ENCODE results near the gene SHMT1.

Gene SHMT1

GRCh38 chr17:18361837-18362697 lies 1.3 kb downstream of the SHMT1 start:
- peak overlapping the region; percentile 80; the same call in 1 of the 2 replicates for H3K27ac ChIP-seq (ENCODE audit: extremely low read depth, low read depth, low read length)

GRCh38 chr17:18360518-18360917 lies 2.8 kb downstream of the SHMT1 start:
- POLR2A ChIA-PET: interaction anchor here (0.7 kb wide), 1 partner anchor 90 kb away, joined by 3 read pairs; no protein-coding TSS in a partner anchor
- Histone ChIP-seq H3K9me3 (ENCODE audit: control insufficient read depth, insufficient read depth, low read depth, low read length) (no peaks in the 10 kb centered on the region), H3K4me1 (ENCODE audit: control insufficient read depth, insufficient read depth, low read length) (no peaks in the 10 kb centered on the region), H3K36me3 (ENCODE audit: control insufficient read depth in 2 of 2, insufficient read depth in 1 of 2, low read length in 2 of 2) (peaks cover 34% of the 10 kb centered on the region in 2 experiments; a peak in 2 of 3 replicates), H3K27ac (ENCODE audit: extremely low read depth, low read depth, low read length) (no peak overlapping the region), H3K4me3 (ENCODE audit: low read depth, low read length) (no peak overlapping the region)
- CTCF ChIA-PET: no interaction called here
- TF ChIP-seq ZNF704 (tag by site-specific recombination; IDR thresholded peaks at IDR 0.05) (no peak), ZNF292 (tag by site-specific recombination; IDR thresholded peaks at IDR 0.05; ENCODE audit: borderline replicate concordance, low read depth) (no peak), MYNN (tag by site-specific recombination; IDR thresholded peaks at IDR 0.05; ENCODE audit: borderline replicate concordance) (no peak), ZNF311 (tag by site-specific recombination; IDR thresholded peaks at IDR 0.05; ENCODE audit: borderline replicate concordance) (no peak), ZNF549 (tag by site-specific recombination; IDR thresholded peaks at IDR 0.05) (no peak), ZNF777 (tag by site-specific recombination; IDR thresholded peaks at IDR 0.05; ENCODE audit: borderline replicate concordance) (no peak), PRDM1 (tag by site-specific recombination; IDR thresholded peaks at IDR 0.05) (no peak), ZNF560 (tag by site-specific recombination; IDR thresholded peaks at IDR 0.05; ENCODE audit: borderline replicate concordance) (no peak), ZNF26 (tag by site-specific recombination; IDR thresholded peaks at IDR 0.05) (no peak), ZNF184 (tag by site-specific recombination; IDR thresholded peaks at IDR 0.05) (no peak), CTCF (tag by site-specific recombination; IDR thresholded peaks at IDR 0.05) (no peak), ZNF132 (tag by site-specific recombination; IDR thresholded peaks at IDR 0.05; ENCODE audit: borderline replicate concordance) (no peak), MEIS1 (CRISPR knock-in tag; IDR thresholded peaks at IDR 0.05; ENCODE audit: borderline replicate concordance) (no peak), ZNF621 (tag by site-specific recombination; IDR thresholded peaks at IDR 0.05) (no peak), KLF10 (tag by site-specific recombination; IDR thresholded peaks at IDR 0.05) (no peak), ZNF785 (tag by site-specific recombination; IDR thresholded peaks at IDR 0.05) (no peak), ZNF174 (tag by site-specific recombination; IDR thresholded peaks at IDR 0.05) (no peak)

More at GRCh38 chr17:18361837-18362697, 1.3 kb downstream of the SHMT1 start:
- H3K9me3 ChIP-seq (ENCODE audit: control insufficient read depth, insufficient read depth, low read depth, low read length): no peaks in the 10 kb centered on the region
- peaks cover 25 to 26% of the 10 kb centered on the region in 2 experiments; a peak in 2 of 3 replicates for H3K36me3 ChIP-seq (ENCODE audit: control insufficient read depth in 2 of 2, insufficient read depth in 1 of 2, low read length in 2 of 2)
- CTCF ChIA-PET: interaction anchor here (0.9 to 1.1 kb wide), 2 partner anchors 9 to 41 kb away, joined by 6 read pairs; no protein-coding TSS in a partner anchor
- TF ChIP-seq GFI1B (tag by site-specific recombination; IDR thresholded peaks at IDR 0.05): no peak
- TF ChIP-seq ZNF391 (tag by site-specific recombination; IDR thresholded peaks at IDR 0.05; ENCODE audit: borderline replicate concordance, low read depth): no peak
- peak; percentile 20; the same call in 1 of the 2 replicates for TF ChIP-seq ZBTB20 (tag by site-specific recombination; IDR thresholded peaks at IDR 0.05)
- TF ChIP-seq SP2 (tag by site-specific recombination; IDR thresholded peaks at IDR 0.05): no peak
- TF ChIP-seq ZNF366 (tag by site-specific recombination; conservative IDR thresholded peaks at IDR 0.05): 0 out of 2 replicates have a peak, but pooled peaks have one; percentile 26
- 0 out of 2 replicates have a peak, but pooled peaks have one; percentile 31 for TF ChIP-seq EGR2 (tag by site-specific recombination; IDR thresholded peaks at IDR 0.05; ENCODE audit: low read depth)
- peak; percentile 58; the same call in 1 of the 2 replicates for TF ChIP-seq ZFHX2 (tag by site-specific recombination; conservative IDR thresholded peaks at IDR 0.05)
- TF ChIP-seq SCRT1 (tag by site-specific recombination; IDR thresholded peaks at IDR 0.05; ENCODE audit: borderline replicate concordance): peak; percentile 61; the same call in 1 of the 2 replicates
- TF ChIP-seq SCRT2 (tag by site-specific recombination; IDR thresholded peaks at IDR 0.05): peak; percentile 89
- 0 out of 2 replicates have a peak, but pooled peaks have one; percentile 19 for TF ChIP-seq ZBTB11 (tag by site-specific recombination; conservative IDR thresholded peaks at IDR 0.05; ENCODE audit: low read depth)
- H3K4me1 ChIP-seq (ENCODE audit: control insufficient read depth, insufficient read depth, low read length): no peaks in the 10 kb centered on the region
- POLR2A ChIA-PET: interaction anchor here (0.6 to 1.6 kb wide), 9 partner anchors 11 to 52 kb away, joined by 3 to 7 read pairs (median 3); partner anchors contain the start of gene TOP3A
- H3K4me3 ChIP-seq (ENCODE audit: low read depth, low read length): peak overlapping the region; percentile 90

Data from HEK293 (cell line).